Mucosa of descending colon (tissue), 3 donors: ENCODE results near the gene NTRK1. TPM values are rescaled to one million over a fixed set of nuclear protein-coding genes. Genes with fewer than 3 reads are reported as not detected.

ENCODE experiments used
- ATAC-seq: fragments of 200-7000 bp; cut with Tn5 transposase; one replicate; pipeline ENCODE4 v1.9.1; 2020; ENCODE audit warnings: mild to moderate bottlenecking, moderate library complexity
- DNase-seq, 3 donors: peaks; one replicate each; pipeline ENCODE4 v3.0.0-alpha.2; 2020
- H3K36me3 ChIP-seq: fragments of 200-600 bp; one replicate; pipeline ENCODE4 v1.8.0; 2021; ENCODE audit warnings: low read depth, mild to moderate bottlenecking
- H3K4me1 ChIP-seq: fragments of 200-600 bp; one replicate; pipeline ENCODE4 v1.8.0; 2021; ENCODE audit warnings: low read depth, mild to moderate bottlenecking
- H3K4me3 ChIP-seq: fragments of 200-600 bp; one replicate; pipeline ENCODE4 v1.8.0; 2021; ENCODE audit warnings: mild to moderate bottlenecking
- H3K9me3 ChIP-seq: fragments of 200-600 bp; one replicate; pipeline ENCODE4 v1.8.0; 2021; ENCODE audit warnings: mild to moderate bottlenecking
- intact Hi-C, 2 donors: fragments of 100-400 bp; cut with DNase I in 1 of 2; cut with micrococcal nuclease in 1 of 2; formaldehyde crosslinking; loops; one replicate each; pipeline versions ENCODE4 v1.11.0 to v1.11.1; 2022; cut with DNase I, micrococcal nuclease
- total RNA-seq, 3 donors: library from RNA; stranded (reverse); fragmentation: NEBNext Ultra II Directional in 2 of 3; extraction: Animal tissue kit (Norgen Biotek cat#: 25700) in 2 of 3; gene quantifications; one replicate each; pipeline versions ENCODE4 v1.2.1 to v1.2.4, GENCODE V29; 2021 to 2023
- TF ChIP-seq, protein P1 (sequence below): fragments of 200-600 bp; IDR thresholded peaks from one replicate; pipeline ENCODE4 v1.8.0; 2022; ENCODE audit warnings: antibody characterized with exemption, mild to moderate bottlenecking
- donor health status: DM: no; HTN: no; CAD: no; lungs with moderate emphysema.
- donor health status: DM: no; HTN: no; CAD: no.
- donor health status: DM: no; HTN: yes; CAD: no.

The NTRK1 gene
- total RNA-seq, 3 donors from 2014 or later = 0.67 to 1.3 (median 0.79) TPM

DNA sequence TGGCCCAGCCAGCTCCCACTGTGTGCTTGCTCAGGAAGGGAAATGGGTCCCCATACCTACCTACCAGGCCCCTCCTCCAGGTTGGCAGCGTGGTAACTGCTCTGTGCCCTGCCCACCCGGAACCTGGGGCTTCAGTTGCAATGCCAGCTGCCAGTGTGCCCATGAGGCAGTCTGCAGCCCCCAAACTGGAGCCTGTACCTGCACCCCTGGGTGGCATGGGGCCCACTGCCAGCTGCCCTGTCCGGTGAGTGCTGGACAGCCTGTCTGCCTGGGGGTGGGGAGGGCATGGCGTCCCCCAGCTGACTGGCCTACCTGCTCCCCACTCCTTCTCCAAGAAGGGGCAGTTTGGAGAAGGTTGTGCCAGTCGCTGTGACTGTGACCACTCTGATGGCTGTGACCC lies 49.0 kb downstream of the NTRK1 start:
- peaks cover 12% of the 10 kb centered on the region for H3K4me1 ChIP-seq
- TF ChIP-seq, protein P1, sequence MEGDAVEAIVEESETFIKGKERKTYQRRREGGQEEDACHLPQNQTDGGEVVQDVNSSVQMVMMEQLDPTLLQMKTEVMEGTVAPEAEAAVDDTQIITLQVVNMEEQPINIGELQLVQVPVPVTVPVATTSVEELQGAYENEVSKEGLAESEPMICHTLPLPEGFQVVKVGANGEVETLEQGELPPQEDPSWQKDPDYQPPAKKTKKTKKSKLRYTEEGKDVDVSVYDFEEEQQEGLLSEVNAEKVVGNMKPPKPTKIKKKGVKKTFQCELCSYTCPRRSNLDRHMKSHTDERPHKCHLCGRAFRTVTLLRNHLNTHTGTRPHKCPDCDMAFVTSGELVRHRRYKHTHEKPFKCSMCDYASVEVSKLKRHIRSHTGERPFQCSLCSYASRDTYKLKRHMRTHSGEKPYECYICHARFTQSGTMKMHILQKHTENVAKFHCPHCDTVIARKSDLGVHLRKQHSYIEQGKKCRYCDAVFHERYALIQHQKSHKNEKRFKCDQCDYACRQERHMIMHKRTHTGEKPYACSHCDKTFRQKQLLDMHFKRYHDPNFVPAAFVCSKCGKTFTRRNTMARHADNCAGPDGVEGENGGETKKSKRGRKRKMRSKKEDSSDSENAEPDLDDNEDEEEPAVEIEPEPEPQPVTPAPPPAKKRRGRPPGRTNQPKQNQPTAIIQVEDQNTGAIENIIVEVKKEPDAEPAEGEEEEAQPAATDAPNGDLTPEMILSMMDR = no peak
- H3K4me3 ChIP-seq = no peak overlapping the region
- ATAC-seq (no peak), DNase-seq (peak in 2 of 3 donors; percentile 17 to 46)
- H3K9me3 ChIP-seq = no peaks in the 10 kb centered on the region
- intact Hi-C loops = no loop called here
- H3K36me3 ChIP-seq = no peaks in the 10 kb centered on the region

DNA sequence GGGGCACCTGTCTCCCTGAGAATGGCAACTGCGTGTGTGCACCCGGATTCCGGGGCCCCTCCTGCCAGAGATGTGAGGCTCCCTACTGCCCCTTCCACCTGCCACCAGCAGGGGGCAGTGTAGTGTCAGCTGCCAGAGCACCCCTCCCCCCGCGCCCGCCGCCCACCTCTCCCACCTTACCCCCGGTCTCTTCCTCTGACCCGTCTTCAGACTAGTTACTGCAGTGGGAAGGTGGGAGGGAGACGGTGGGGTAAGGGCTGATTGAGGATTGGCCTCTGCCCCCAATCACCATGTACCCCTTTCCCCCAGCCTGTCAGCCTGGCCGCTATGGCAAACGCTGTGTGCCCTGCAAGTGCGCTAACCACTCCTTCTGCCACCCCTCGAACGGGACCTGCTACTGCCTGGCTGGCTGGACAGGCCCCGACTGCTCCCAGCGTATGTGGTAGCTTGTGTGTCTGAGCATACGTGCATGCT lies 49.7 kb downstream of the NTRK1 start:
- no peaks in the 10 kb centered on the region for H3K9me3 ChIP-seq
- ATAC-seq (peak; percentile 65), DNase-seq (peak; percentile 53 to 66 (median 64))
- intact Hi-C loops = no loop called here
- H3K36me3 ChIP-seq = no peaks in the 10 kb centered on the region
- no peak overlapping the region for H3K4me3 ChIP-seq
- H3K4me1 ChIP-seq = peaks cover 12% of the 10 kb centered on the region
- TF ChIP-seq, protein P1 = peak; percentile 72

DNA sequence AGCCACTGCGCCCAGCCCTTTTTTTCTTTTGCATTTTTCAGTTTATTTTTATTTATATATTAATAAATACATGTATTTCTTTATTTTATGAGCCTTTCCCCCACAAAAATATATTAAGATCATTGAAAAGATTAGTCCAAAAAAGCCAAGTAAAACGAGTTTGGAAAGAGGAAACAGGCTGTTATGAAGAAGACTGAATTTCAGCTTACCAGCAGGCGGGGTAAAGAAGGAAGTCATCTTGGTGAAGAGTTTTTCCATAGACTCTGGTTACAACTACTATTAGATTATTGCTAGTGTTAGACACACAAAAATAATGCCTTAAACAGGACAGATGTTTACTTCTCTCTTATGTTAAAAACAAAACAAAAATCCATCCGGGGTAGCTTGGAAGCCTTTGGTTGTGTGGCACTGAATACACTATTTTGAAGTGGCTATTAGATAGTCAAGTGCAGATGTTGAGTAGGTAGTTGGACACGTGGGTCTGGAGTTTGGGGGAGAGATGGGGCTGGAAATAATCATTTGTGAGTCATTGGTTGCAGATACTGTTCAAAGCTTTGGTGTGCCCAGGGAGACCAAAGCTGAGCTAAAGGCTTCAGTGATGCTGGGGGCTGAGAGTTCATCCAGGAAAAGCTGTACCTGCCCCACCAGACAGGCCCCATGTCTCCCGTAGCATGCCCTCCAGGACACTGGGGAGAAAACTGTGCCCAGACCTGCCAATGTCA lies 51.1 kb downstream of the NTRK1 start:
- no peak for ATAC-seq
- peaks cover 12% of the 10 kb centered on the region for H3K4me1 ChIP-seq
- intact Hi-C loops = no loop called here
- H3K36me3 ChIP-seq = no peaks in the 10 kb centered on the region
- TF ChIP-seq, protein P1 = no peak
- no peak overlapping the region for H3K4me3 ChIP-seq
- peak in 1 of 3 donors; percentile 7 for DNase-seq
- H3K9me3 ChIP-seq = no peaks in the 10 kb centered on the region

DNA sequence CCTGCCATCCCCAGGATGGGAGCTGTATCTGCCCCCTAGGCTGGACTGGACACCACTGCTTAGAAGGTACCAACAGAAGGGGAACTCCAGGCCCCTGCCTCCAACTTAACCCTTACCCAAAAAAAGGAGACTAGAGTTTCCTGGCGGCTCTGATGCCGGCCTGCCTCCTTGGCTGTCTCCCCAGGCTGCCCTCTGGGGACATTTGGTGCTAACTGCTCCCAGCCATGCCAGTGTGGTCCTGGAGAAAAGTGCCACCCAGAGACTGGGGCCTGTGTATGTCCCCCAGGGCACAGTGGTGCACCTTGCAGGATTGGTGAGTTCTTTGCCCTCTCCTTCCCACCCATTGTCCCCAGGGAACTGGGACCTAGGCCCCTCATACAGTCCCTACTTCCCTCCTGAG lies 51.6 kb downstream of the NTRK1 start:
- no peak for ATAC-seq
- Histone ChIP-seq H3K4me1 (peaks cover 12% of the 10 kb centered on the region), H3K9me3 (no peaks in the 10 kb centered on the region), H3K4me3 (no peak overlapping the region), H3K36me3 (no peaks in the 10 kb centered on the region)
- intact Hi-C loops = no loop called here
- TF ChIP-seq, protein P1 = no peak
- DNase-seq = peak in 2 of 3 donors; percentile 4 to 14

DNA sequence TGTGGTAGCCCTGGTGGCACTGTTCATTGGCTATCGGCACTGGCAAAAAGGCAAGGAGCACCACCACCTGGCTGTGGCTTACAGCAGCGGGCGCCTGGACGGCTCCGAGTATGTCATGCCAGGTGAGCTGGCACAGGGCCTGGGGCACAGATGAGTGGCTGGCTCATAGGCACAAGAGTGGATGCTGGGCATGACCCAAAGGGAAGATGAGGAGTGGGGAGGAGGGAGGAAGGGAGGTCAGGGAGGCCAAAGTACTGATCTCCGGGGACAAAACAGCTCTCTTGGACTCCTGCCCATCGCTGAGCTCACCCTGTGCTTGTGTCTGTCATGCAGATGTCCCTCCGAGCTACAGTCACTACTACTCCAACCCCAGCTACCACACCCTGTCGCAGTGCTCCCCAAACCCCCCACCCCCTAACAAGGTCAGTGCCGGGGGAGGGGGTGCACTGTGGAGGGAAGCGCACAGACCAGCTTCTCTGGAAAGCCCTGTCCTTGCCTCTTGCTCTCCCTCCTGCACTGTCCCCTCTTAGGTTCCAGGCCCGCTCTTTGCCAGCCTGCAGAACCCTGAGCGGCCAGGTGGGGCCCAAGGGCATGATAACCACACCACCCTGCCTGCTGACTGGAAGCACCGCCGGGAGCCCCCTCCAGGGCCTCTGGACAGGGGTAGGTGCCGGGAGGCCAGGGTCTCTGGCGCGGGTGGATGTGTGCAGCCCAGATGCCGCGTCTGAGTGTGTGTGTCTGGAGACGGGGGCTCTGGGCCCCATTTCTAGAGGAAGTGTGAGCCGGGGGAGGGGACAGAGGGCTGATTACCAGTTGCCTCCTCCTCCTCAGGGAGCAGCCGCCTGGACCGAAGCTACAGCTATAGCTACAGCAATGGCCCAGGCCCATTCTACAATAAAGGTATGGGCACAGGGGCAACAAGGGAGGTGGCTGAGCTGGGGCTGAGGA lies 52.5 kb downstream of the NTRK1 start:
- Histone ChIP-seq H3K9me3 (no peaks in the 10 kb centered on the region), H3K36me3 (no peaks in the 10 kb centered on the region), H3K4me1 (peaks cover 7% of the 10 kb centered on the region), H3K4me3 (no peak overlapping the region)
- ATAC-seq (no peak), DNase-seq (peak in 2 of 3 donors; percentile 20 to 36)
- intact Hi-C loops = no loop called here
- TF ChIP-seq, protein P1 = no peak
